HG02798 (cell line): ENCODE results near the gene HCFC1.

Source experiments
- ATAC-seq: cut with Tn5 transposase; IDR thresholded peaks from one replicate; pipeline ENCODE4 v1.9.1; 2021; ENCODE audit warnings: mild to moderate bottlenecking; ENCODE audit not compliant: unreplicated experiment, poor library complexity

HCFC1 gene

DNA sequence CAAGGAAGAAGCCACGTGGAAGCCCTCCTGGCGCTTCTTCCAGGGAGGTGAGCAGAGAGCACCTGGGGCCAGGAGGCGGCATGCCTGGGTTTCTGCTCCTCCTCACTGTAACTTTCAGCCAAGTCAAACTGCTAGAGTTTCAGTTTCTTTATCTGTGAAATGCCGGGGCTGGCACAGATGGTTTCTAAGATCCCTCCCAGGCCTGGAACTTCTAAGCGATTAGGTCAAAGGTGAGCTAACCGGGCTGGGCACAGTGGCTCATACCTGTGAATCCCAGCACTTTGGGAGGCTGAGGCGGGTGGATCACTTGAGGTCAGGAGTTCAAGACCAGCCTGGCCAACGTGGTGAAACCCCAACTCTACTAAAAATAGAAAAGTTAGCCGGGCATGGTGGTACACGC lies 8.8 kb upstream of the HCFC1 start:
- peak; percentile 68 for ATAC-seq

DNA sequence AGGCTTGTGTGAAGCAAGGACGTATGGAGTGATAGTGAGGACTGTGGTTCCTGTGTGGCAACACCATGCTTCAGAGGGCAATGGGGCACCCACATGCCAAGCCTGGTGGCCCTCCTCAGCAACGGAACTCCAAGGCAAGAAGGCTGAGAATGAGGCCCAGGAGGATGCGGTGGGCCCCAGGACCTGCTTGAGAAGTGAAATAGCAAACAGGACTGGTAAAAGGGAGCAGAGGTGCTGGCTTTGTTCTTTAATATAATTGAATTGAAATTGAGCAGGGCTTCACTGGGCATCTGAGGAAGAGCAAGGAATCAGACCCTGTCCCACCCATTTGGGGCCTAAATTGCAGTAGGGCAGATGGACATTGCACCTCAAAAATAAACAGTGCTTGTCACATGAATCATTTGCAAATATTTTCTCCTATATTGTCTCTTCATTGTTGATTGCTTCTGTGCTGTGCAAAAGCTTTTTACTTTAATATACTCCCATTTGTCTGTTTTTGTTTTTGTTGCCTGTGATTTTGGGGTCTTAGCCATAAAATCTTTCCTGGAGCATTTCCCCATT lies 3.2 kb upstream of the HCFC1 start:
- ATAC-seq = no peak

DNA sequence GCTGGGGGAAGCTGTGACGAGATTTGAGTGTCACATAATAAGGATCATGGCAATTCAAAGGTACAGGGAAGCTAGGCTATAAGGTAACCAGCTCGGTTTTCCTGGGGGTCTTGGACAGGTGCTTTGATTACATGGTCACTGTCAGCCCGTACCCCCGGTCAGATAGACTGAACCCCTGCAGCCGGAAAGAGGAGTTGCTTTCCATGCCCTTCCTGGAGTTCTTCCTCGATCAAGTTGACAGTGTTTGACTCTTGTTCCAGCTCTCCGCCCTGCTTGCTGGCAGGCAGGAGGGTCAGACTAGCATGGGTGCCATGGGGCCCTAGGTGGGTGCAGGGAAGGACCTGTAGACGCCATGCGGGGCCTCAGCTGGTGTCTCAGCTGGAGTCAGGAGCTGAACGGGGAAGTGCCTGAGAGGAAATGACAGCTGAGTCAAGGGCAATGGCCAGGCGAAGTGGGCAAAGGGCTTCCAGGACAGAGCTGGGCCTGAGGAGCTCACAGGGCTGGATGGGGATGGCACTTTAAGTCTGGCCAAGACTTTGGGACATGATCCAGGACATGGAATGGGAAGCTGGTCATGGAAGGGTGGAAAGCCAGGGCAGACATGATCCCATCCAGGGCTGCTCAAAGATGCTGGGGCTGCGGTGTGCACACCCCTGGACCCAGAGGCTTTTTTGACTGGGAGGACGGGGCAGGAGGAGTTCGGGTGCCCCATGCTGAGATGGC lies 2.5 kb upstream of the HCFC1 start:
- ATAC-seq = no peak

DNA sequence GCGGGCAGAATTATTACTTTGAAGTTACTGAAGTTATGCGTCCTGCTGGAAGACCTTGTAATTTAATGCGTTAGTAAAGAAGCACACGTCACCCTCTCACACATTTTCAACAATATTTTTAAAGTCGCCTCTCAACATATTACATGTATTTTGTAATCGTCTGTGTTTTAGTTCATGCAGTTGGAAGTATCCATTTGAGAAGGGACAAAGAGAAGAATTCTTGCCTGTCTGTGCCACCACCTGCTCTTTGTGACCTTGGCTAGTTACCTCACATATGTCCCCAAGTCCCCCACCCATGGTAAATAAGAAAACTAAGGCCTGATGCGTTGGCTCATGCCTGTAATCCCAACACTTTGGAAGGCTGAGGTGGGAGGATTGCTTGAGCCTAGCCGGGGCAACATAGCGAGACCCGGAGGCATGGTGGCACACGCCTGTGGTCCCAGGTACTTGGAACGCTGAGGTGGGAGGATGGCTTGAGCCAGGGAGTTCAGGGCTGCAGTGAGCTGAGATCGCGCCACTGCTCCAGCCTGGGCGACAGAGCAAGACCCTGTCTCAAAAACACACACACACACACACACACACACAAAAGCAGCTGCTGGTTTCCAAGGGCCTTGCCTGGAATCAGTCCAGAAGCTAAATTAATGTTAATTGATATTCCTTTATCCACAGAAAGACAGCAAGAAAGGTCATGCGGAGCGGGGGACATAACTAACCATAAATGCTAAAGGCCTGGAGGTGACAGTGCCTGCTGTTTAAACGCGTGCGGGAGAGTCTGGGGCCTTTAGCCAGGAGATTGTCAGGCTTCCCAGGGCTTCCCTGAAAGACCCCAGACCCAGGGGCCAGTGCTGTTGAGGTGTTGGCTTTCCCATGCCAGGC lies 1.7 kb upstream of the HCFC1 start:
- no peak for ATAC-seq

DNA sequence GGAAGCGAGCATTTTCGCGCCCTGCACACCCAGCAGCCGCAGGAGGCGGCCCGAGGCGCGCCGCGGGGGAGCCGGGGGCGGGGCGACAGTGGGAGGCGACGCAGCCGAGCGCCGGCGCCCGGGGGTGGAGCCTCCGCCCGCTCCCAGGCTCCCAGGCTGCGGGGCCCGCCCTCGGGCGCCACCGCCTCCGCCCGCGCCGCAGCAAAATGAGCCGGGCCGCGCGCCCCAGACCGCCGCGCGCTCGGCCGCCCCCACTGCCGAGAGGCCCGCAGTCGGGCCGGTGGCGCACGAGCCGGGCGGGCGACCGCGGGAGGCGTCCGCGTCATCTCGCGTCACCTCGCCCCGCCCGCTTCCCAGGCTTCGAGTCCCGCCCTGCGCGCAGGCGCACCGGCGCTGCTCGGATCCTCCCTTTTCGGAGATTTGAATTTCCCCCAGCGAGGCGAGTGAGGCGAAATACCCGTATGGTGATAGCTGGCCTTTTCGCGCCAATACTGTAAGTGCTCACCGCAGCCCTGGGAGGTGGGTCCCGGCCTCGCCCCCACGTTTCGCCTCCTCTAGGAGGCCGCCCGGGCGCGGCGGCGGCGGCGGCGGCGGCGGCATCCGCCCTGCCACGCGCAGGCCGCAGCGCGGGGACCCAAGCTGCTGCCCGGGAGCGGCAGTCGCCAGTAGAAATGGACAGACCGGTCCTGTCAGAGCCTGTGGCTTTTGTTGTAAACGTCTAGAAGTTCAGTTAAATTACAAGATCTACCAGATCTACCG lies 929 bp upstream of the HCFC1 start, which contains the start of gene TMEM187:
TSS of gene TMEM187 (plus strand) at position 387 of the 759 bp plus-strand sequence. CDS start 9,309 bp downstream, outside the sequence.
- ATAC-seq = peak; percentile 59

DNA sequence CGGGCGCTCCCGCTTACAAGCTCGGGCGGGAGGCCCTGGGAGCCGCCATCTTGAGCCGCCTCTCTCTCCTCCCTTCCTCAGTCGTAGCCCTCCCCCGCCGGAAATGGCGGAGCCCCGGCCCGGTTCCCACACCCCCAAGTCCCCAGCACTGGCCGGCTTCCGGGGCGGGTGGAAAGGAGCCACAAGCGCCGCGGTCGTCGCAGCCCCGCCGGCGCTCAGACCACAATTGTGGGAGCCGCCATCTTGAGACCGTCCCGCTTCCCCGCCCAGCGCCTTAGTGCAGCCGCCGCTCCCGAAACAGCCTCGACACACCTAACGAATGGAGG lies 531 bp downstream of the HCFC1 start:
- ATAC-seq = peak; percentile 45

DNA sequence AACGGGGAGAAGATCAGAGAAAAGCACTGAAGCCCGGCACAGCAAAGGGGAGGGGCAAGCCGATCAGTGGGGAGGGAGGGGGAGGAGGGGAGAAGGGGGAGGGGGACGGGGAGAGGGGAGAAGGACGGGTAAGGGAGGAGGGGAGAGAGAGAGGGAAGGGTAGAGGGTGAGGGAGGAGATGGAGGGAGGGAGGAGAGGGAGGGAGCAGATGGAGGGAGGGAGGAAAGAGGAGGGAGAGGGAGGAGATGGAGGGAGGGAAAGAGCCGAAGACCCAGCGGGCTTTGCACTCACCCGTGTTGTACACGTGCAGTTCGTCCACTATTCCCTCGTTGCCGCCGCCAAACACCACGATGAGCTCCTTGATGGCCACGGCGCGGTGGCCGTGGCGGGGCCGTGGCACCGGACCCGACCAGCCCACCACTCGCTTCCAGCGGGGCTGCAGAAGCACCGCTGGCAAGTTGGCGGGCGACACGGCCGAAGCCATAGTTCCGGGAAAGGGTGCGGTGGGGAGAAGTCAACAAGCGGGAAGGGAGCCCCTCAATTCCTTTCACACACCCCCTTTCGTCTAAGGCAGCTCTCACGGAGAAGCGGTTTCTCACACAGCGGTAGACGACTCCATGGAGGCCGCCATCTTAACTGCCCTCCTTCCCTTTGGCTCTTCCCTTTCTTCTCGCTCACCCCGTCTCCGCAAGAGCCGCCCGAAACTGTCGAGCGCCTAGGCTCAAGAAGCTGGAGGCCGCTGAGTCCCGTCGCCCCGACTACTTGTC lies 1.1 kb downstream of the HCFC1 start:
- peak; percentile 0 for ATAC-seq

DNA sequence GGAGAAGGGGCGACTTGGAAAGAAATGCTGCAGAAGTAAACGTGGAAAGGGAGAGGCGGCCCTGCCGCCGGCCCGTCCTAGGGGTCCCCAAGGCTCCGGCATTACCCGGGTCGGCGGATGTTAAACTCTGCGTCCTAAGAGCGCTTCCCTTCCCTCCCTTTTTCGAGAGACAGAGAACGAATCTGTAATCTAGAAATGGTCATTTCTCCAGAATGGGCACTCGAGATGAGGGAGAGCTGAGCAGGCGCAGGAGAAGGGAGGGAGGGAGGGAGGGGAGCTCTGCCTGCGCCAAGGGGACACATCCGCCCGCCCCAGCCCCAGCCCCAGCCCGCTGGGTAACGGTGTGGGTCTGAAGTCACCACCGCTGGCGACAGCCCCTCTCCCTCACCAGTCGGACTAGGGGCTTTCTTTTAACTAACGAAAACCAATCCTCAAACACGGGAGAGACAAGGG lies 1.7 kb downstream of the HCFC1 start:
- ATAC-seq = no peak

DNA sequence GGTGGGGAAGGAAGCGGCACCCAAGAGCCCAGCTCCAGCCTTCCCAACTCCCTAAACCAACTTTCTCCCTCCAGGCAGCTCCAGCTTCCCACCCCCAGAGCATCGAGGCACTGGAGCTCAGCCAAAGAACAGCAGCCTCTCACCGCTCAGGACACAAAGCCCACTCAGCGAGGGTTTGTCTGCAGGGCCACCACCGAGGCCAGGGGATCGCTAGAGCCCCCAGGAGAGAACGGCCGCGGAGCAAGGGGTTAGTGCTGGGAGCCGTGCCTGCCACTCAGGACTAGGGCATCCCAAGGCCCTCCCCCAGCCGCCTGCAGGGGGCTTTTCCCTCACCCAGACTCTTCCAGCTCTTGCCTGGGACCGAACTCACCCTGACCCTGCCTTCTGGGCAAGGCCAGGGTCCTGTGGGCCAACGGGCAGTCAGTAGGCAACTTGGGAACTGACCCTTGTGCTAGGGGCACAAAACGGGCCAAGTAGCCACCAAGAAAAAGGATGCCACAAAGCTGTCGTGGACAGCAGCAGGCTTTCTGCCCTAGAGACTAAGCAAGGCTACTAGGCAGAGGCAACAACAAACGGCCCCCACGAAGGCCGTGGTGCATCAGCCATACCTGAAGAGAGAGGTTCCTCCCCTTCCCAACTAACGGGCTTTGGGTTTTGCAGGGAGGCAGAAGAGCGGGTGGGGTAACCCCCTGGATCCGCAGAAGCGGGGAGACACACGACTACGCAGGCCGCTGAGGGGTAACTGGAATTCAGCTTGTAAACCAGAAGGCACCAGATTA lies 2.3 kb downstream of the HCFC1 start:
- no peak for ATAC-seq

DNA sequence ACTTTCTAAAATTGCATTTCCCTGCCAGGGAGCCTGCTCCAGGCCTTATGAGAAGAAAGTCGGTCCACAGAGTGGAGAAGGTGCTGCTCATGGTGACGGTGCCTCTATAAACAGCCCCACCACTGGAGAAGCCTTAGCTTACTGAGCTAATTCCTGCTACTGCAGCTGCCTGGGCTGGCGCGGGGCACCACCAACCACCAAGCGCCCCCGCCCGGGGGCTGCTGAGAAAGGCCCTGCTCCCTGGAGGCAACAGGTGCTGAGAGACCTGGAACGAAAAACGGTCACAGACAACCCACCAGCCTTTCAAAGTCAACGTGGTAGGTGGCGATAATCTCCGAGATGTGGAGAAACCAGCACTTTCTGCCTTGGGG lies 2.9 kb downstream of the HCFC1 start:
- ATAC-seq = no peak

DNA sequence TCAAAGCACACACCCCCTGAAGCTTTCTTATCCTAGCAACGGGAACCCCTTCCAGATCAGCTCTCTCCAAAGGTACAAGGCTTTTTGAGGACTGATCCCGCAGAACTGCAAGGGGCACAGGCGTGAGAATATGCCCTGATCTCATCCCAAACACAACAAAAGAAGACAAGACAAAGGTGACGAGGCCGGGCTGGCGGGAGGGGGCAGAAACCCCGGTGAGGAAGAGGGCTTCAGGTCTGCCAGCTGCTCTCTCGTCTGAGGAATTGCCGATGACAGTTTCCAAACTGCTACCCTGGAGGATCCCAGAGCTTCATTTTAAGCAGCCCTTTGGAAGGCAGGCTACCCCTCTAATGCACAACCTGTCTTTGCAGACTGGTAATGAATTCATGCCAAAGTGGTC lies 3.4 kb downstream of the HCFC1 start:
- ATAC-seq = no peak

DNA sequence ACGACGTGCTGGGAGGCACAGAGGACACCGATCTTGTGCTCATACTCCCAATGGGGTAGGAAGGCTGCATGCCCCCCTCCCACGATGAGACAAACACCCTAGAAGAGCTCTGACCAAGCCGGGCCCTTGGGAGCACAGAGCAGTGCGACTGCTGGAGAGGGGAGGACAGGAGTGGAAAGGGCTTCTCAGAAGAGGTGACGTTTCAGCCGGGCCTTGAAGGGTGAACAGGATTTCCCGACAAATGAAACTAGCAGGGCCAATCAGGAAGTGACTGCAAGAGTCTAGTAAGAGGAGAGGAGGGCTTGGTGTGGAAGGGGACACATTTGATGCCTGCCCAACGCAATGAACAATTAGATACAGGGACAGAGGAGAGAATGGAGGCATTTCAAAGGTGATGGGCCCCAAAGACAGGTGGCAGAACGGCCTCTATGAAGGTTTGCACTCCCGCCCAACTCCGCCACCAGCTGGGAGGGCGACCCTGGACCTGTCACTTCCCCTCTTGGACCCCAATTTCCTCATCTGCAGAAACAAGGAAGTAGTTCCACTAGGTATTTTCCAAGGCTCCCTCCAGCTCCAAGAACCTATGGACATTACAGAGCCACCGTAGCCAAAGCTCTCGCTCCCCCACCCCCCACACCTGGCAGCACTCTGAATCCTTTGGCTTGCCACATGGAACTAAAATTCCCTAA lies 3.9 kb downstream of the HCFC1 start:
- ATAC-seq = no peak

DNA sequence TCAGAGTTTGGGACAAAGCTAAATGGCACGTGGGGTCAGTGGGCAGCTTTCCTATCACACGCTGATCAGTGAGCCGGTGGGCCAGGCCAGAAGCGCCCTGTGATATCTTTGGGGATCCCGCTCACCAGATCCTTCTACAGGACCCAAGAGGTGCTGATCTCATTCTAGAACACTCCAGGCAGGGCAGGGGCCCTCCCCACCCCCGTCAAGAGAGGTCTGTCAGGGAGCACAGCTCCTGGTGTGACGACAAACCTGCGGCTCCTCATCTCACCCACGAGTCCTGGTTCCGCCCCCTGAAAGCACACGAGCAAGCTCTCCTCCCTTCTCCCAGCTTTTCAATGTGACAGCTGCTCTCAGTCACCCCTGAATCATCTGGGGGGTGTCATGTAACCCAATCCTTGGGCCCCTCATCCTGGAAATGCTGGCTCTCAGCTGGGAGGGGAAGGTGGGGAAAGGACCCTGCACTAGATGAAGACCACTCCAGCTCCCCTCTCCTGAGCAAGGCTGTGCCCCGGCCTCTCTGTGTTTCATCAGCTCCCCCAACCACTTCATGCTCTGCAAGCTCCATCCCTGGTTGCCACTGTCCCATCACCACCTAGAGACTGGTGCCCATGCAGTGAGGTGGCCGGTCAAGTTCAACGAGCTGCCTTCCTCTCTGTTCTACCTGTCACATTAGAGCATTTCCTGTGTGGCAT lies 4.6 kb downstream of the HCFC1 start:
- ATAC-seq = no peak

DNA sequence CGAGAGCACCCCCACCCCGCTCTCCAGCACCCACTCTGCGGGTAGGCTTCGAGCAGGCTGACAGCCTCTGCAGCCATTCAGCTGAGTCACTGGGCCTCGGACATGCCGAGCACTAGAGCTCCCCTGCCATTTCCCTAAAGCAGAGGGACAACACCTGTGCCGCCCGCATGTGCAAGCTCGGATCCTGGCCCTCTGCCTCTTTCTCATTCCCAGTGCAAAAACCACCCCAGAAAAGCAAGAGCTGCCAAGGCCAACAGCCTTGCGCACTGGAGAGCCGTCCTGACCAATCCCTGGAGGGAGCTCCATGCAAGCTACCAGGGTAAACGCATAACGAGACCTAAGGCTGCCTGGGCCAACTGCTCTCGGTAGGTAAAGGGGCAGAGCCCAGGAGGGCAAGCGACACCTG lies 5.3 kb downstream of the HCFC1 start:
- no peak for ATAC-seq

DNA sequence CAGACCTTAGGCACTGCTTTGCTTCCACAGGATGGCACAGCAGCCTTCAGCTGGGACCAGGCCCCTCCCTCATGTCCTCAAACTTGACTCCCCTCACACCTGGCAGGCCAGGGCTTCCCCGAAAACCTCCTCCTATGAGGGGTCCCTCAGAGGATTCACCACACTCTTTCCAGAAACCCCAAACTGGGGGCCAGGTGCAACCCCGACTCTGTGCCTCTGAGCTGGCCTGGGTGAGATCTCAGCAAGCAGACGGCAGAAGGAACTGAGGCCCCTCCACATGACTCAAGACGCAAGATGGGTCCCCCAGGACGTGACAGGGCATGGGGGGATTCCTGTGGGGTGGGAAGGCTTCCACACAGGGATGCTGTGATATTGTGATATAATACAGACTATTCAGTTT lies 6.2 kb downstream of the HCFC1 start:
- ATAC-seq = no peak

DNA sequence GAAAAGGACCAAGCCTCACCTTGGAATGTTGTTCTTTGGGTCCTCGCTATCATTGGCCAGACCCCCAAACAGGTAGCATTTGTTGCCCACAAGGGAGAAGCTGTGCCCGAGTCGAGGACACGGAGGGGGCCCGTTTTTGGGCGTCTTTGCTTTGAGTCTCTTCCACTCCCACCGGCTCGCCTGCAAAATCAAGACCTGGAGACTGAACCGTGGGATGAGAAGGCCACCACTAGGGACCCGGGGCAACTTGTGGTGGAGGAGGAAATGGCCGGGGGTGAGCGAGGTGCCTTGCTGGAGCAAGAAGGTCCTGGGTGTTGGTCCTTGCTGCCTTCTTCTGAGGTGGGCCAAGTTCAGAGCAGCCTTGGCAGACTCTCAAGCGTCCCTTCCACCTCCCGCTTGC lies 7.5 kb downstream of the HCFC1 start:
- ATAC-seq = no peak

DNA sequence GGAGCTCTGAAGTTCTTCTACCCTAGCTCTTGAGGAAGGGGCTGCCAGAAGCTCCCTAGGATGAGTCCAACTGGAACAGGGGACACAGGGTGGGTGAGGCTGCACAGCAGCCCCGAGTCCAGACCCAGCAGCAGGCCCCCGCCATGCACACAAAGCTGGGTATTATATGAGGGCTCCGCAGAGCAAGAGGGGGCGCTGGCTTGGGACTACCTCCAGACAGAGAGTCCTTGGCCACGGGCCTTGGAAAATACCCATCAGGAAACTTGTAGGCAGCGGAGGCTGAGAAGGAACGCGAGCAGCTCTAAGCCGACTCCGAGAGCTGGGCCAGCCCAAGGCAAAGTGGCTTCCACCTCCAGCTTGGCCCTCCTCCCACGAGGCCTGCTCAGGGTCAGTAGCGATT lies 8.1 kb downstream of the HCFC1 start:
- no peak for ATAC-seq

DNA sequence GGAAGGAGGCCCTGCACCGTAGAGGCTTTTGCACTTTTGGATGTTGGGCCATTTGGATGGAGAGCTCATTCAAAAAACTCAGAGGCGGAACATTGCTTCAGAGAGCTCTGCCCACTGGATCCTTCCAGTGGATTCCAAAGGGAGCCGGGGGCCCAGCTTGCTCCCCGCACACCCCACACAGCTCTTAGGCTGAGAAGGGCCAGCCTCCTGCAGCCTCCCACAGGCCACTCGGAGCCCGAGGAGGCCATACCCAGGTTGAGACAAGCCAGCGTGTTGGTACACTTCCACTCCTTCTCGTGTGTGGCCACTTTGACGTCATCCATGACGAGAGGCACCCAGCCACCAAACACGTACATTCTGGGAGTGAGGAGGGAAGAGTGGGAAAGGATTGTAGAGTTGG lies 10.3 kb downstream of the HCFC1 start:
- ATAC-seq = no peak
